Mammary epithelial cell (primary cell): ENCODE results near the gene SH3TC2.

Source experiments
- EZH2 ChIP-seq: IDR thresholded peaks from 2 replicates; pipeline ENCODE4 v1.6.1; 2012; ENCODE audit warnings: low read length, inconsistent platforms, borderline replicate concordance
- TF ChIP-seq, protein P1 (sequence below), 2 donors: IDR thresholded peaks in 1 of 2; conservative IDR thresholded peaks in 1 of 2; 2 replicates each; pipeline ENCODE4 v1.5.1; 2011 to 2012; ENCODE audit warnings: inconsistent platforms in 2 of 2, low read length in 2 of 2, mild to moderate bottlenecking in 2 of 2, control low read depth in 1 of 2, low read depth in 1 of 2; ENCODE audit not compliant: insufficient read depth in 1 of 2; ENCODE audit errors: extremely low read depth in 1 of 2

- TF ChIP-seq, protein P1, sequence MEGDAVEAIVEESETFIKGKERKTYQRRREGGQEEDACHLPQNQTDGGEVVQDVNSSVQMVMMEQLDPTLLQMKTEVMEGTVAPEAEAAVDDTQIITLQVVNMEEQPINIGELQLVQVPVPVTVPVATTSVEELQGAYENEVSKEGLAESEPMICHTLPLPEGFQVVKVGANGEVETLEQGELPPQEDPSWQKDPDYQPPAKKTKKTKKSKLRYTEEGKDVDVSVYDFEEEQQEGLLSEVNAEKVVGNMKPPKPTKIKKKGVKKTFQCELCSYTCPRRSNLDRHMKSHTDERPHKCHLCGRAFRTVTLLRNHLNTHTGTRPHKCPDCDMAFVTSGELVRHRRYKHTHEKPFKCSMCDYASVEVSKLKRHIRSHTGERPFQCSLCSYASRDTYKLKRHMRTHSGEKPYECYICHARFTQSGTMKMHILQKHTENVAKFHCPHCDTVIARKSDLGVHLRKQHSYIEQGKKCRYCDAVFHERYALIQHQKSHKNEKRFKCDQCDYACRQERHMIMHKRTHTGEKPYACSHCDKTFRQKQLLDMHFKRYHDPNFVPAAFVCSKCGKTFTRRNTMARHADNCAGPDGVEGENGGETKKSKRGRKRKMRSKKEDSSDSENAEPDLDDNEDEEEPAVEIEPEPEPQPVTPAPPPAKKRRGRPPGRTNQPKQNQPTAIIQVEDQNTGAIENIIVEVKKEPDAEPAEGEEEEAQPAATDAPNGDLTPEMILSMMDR (conservative IDR thresholded peaks at IDR 0.05 in 1 of 2, IDR thresholded peaks at IDR 0.05 in 1 of 2; ENCODE audit: extremely low read depth in 1 of 2, insufficient read depth in 1 of 2, low read depth in 1 of 2, low read length in 2 of 2), result no peak
- no peak for TF ChIP-seq EZH2
Observed at GRCh38 chr5:149038336-149039080, 24.4 kb downstream of the SH3TC2 start.
